Measurements from ENCODE around the gene NUDT9. TPM values are rescaled to one million over a fixed set of nuclear protein-coding genes. Genes with fewer than 3 reads are reported as not detected.
"Not testable (repeated sequence)": the region's sequence is repeated elsewhere in the genome, so short reads cannot be mapped to it uniquely, and the experiment has no call there.

NUDT9 gene
- total RNA-seq, 1 experiment from 2014 or later: 17.6 TPM

DNA sequence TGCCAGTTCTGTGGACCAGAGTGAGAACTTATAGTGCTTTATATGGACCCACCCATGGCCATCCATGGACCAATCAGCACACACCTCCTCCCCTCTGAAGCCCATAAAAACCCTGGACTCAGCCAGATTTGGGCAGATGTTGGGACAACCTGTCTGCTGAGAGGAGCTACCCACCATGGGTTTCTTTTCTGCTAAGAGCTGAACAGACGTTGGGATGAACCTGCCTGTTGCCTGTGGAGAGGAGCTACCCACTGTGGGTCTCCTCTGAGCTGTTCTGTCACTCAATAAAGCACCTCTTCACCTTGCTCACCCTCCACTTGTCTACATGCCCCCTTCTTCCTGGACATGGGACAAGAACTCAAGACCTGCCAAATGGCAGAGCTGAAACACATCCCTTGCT lies 22.4 kb upstream of the NUDT9 start:
- TF ChIP-seq, protein P1, sequence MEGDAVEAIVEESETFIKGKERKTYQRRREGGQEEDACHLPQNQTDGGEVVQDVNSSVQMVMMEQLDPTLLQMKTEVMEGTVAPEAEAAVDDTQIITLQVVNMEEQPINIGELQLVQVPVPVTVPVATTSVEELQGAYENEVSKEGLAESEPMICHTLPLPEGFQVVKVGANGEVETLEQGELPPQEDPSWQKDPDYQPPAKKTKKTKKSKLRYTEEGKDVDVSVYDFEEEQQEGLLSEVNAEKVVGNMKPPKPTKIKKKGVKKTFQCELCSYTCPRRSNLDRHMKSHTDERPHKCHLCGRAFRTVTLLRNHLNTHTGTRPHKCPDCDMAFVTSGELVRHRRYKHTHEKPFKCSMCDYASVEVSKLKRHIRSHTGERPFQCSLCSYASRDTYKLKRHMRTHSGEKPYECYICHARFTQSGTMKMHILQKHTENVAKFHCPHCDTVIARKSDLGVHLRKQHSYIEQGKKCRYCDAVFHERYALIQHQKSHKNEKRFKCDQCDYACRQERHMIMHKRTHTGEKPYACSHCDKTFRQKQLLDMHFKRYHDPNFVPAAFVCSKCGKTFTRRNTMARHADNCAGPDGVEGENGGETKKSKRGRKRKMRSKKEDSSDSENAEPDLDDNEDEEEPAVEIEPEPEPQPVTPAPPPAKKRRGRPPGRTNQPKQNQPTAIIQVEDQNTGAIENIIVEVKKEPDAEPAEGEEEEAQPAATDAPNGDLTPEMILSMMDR (IDR thresholded peaks at IDR 0.05; ENCODE audit: unreplicated experiment): no peak
- BruUV-seq (replicated peaks): no TSS peak
- ChIA-PET POLR2A (interaction anchor here (1.0 to 2.3 kb wide), 3 partner anchors 9 to 22 kb away, joined by 5 to 9 read pairs (median 6); partner anchors contain the start of genes HSD17B11 and NUDT9), CTCF (interaction anchor here (1.7 to 1.8 kb wide), 2 partner anchors 9 to 24 kb away, joined by 8 to 11 read pairs; partner anchors contain the start of gene HSD17B11)
- no peaks in the 10 kb centered on the region for H3K36me3 Mint-ChIP-seq (ENCODE audit: insufficient read depth, unreplicated experiment)
- no peak overlapping the region for H3K4me3 Mint-ChIP-seq (ENCODE audit: unreplicated experiment)
- DNase-seq (ENCODE audit: unreplicated experiment): no peak
- no peaks in the 10 kb centered on the region for H3K9me3 Mint-ChIP-seq (ENCODE audit: unreplicated experiment)
- peaks cover 13% of the 10 kb centered on the region for H3K4me1 Mint-ChIP-seq (ENCODE audit: insufficient read depth, unreplicated experiment)
- intact Hi-C loops (cut with micrococcal nuclease): no loop called here
- H3K27me3 Mint-ChIP-seq (ENCODE audit: insufficient read depth, unreplicated experiment): no peaks in the 10 kb centered on the region
- H3K27ac Mint-ChIP-seq (ENCODE audit: low read depth, unreplicated experiment): no peak overlapping the region

DNA sequence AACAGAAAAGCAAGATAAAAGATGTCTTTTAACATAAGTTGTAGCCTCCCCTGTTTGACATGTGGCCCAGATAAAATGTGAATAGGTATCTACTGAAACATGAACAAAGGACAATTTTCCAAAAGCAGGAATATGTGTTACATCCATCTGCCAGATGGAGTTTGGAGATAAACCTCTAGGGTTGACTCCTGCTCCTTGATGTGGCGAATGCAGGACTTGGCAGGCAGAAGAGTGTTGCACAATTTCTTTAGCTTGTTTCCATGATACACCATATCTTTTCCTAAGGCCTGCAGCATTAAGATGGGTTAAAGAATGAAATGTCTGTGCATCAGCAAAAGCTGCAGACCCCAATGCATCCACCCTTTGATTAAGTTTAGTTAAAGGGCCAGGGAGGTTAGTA lies 18.6 kb upstream of the NUDT9 start:
- H3K4me3 Mint-ChIP-seq (ENCODE audit: unreplicated experiment); intact Hi-C loops (cut with micrococcal nuclease); H3K27me3 Mint-ChIP-seq (ENCODE audit: insufficient read depth, unreplicated experiment); H3K27ac Mint-ChIP-seq (ENCODE audit: low read depth, unreplicated experiment); H3K36me3 Mint-ChIP-seq (ENCODE audit: insufficient read depth, unreplicated experiment); BruUV-seq (replicated peaks); H3K9me3 Mint-ChIP-seq (ENCODE audit: unreplicated experiment): not testable (repeated sequence)
- POLR2A ChIA-PET: interaction anchor here (1.0 to 1.4 kb wide), 5 partner anchors 13 to 183 kb away, joined by 3 to 9 read pairs (median 4); partner anchors contain the start of genes HSD17B11 and NUDT9
- peaks cover 20% of the 10 kb centered on the region for H3K4me1 Mint-ChIP-seq (ENCODE audit: insufficient read depth, unreplicated experiment)
- peak; percentile 38 for DNase-seq (ENCODE audit: unreplicated experiment)
- CTCF ChIA-PET: interaction anchor here (0.6 to 2.2 kb wide), 4 partner anchors 13 to 569 kb away, joined by 3 to 4 read pairs (median 4); partner anchors contain the start of gene HSD17B11

DNA sequence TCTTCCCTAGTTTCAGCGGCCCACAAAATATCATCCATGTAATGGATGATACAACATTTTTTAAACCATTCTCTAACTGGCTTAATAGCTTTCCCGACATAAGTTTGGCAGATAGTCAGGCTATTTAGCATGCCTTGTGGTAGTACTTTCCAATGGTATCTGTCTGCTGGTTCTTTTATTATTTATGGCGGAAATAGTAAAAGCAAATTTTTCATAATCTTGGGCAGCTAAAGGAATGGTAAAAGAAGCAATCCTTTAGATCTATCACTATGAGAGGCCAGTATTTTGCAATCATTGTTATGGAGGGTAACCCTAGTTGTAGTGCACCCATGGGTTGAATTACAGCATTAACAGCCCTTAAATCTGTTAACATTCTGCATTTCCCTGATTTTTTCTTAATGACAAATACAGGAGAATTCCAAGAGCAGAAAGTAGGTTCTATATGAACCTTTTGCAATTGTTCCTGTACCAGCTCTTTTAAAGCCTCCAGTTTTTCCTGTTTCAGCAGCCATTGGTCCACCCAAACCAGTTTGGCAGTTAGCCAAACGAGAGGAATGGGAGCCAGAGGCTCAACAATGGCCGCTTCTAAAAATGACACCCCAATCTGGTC lies 17.1 kb upstream of the NUDT9 start:
- BruUV-seq (replicated peaks): no TSS peak

DNA sequence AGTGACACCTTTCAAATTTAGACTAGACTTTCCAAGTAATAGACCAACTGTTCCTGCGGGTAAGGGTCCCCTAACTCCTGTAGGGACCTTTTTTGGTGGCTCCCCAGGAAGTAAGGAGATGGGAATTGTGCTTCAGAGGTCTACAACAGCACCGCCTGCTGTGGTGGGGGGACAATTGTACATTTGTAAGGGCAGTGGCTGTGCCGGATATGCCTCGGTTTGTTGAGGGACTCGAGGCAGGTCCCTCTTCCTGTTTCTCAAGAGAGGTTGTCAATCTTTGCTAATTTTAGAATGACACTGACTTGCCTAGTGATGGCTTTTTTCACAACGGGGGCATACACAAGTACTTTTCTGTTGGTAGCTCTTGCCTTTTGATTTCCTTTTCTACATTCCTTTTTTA lies 15.9 kb upstream of the NUDT9 start:
- POLR2A ChIA-PET: interaction anchor here (2.0 kb wide), 1 partner anchor 16 kb away, joined by 5 read pairs; the partner anchor contains the start of gene NUDT9
- BruUV-seq (replicated peaks): no TSS peak

More for the DNA sequence above, 17.1 kb upstream of the NUDT9 start:
- no peak for DNase-seq (ENCODE audit: unreplicated experiment)
- ChIA-PET POLR2A (interaction anchor here (2.0 kb wide), 1 partner anchor 17 kb away, joined by 5 read pairs; the partner anchor contains the start of gene NUDT9), CTCF (no interaction called here)
- Mint-ChIP-seq H3K9me3 (ENCODE audit: unreplicated experiment) (no peaks in the 10 kb centered on the region), H3K27ac (ENCODE audit: low read depth, unreplicated experiment) (no peak overlapping the region), H3K4me1 (ENCODE audit: insufficient read depth, unreplicated experiment) (peaks cover 20% of the 10 kb centered on the region), H3K27me3 (ENCODE audit: insufficient read depth, unreplicated experiment) (no peaks in the 10 kb centered on the region), H3K4me3 (ENCODE audit: unreplicated experiment) (no peak overlapping the region), H3K36me3 (ENCODE audit: insufficient read depth, unreplicated experiment) (no peaks in the 10 kb centered on the region)
- TF ChIP-seq, protein P1 (IDR thresholded peaks at IDR 0.05; ENCODE audit: unreplicated experiment): no peak
- intact Hi-C loops (cut with micrococcal nuclease): no loop called here

DNA sequence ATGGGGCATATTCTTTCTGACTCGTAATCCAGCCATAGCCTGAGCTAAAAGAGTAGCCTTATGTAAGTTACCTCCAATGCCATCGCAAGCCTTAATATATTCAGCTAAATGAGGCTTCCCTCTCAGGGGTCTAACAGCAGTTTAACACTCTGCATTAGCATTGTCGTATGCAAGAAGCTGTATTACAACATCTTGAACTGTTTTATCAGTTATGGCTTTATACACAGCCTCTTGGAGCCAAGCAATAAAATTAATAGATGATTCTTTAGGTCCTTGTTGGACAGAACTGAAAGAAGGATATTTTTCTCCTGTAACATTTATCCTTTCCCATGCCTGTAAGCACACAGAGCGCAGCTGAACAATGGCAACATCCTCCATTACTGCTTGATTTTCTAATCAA lies 15.5 kb upstream of the NUDT9 start:
- POLR2A ChIA-PET: interaction anchor here (2.0 kb wide), 1 partner anchor 15 kb away, joined by 5 read pairs; the partner anchor contains the start of gene NUDT9

More for the DNA sequence above, 15.9 kb upstream of the NUDT9 start:
- H3K36me3 Mint-ChIP-seq (ENCODE audit: insufficient read depth, unreplicated experiment): no peaks in the 10 kb centered on the region
- TF ChIP-seq, protein P1 (IDR thresholded peaks at IDR 0.05; ENCODE audit: unreplicated experiment): no peak
- peaks cover 20% of the 10 kb centered on the region for H3K4me1 Mint-ChIP-seq (ENCODE audit: insufficient read depth, unreplicated experiment)
- DNase-seq (ENCODE audit: unreplicated experiment): no peak
- CTCF ChIA-PET: no interaction called here
- H3K9me3 Mint-ChIP-seq (ENCODE audit: unreplicated experiment): no peaks in the 10 kb centered on the region
- no peaks in the 10 kb centered on the region for H3K27me3 Mint-ChIP-seq (ENCODE audit: insufficient read depth, unreplicated experiment)
- no peak overlapping the region for H3K4me3 Mint-ChIP-seq (ENCODE audit: unreplicated experiment)
- no peak overlapping the region for H3K27ac Mint-ChIP-seq (ENCODE audit: low read depth, unreplicated experiment)
- intact Hi-C loops (cut with micrococcal nuclease): no loop called here

More for the DNA sequence above, 15.5 kb upstream of the NUDT9 start:
- H3K27me3 Mint-ChIP-seq (ENCODE audit: insufficient read depth, unreplicated experiment); DNase-seq (ENCODE audit: unreplicated experiment); H3K4me3 Mint-ChIP-seq (ENCODE audit: unreplicated experiment); H3K27ac Mint-ChIP-seq (ENCODE audit: low read depth, unreplicated experiment); intact Hi-C loops (cut with micrococcal nuclease); H3K9me3 Mint-ChIP-seq (ENCODE audit: unreplicated experiment); BruUV-seq (replicated peaks); H3K36me3 Mint-ChIP-seq (ENCODE audit: insufficient read depth, unreplicated experiment): not testable (repeated sequence)
- CTCF ChIA-PET: interaction anchor here (1.5 kb wide), 1 partner anchor 59 kb away, joined by 3 read pairs; no protein-coding TSS in a partner anchor
- peaks cover 19% of the 10 kb centered on the region for H3K4me1 Mint-ChIP-seq (ENCODE audit: insufficient read depth, unreplicated experiment)
